T-helper 22 cell (primary cell): ENCODE data around the gene UTY.

Experiments used
- DNase-seq: peaks from one replicate; pipeline ENCODE4 v3.0.0-alpha.2; 2020; ENCODE audit warnings: low read depth

The UTY gene

DNA sequence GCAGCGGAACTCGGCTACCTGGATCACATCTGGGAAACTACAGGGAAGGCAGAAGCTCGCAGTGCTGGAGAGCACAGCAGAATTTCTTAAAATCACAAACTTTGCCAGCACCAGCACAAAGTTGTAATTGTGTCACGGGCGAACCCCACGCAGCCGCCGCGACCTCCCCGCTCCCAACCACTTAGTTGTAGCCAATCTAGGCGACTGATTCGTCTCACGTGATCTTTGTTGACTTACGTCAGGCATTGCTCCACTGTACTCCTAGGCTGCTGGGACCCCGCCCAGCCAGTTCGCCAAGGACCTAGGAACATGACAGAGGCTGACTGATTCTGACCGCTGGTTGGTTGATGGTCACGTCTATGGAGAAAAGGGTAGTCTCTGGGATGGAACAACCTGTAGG lies at the start of gene UTY:
TSS of gene UTY (minus strand) at position 206 of the 400 bp plus-strand sequence. CDS start 368 bp downstream, outside the sequence.
- DNase-seq = no peak

DNA sequence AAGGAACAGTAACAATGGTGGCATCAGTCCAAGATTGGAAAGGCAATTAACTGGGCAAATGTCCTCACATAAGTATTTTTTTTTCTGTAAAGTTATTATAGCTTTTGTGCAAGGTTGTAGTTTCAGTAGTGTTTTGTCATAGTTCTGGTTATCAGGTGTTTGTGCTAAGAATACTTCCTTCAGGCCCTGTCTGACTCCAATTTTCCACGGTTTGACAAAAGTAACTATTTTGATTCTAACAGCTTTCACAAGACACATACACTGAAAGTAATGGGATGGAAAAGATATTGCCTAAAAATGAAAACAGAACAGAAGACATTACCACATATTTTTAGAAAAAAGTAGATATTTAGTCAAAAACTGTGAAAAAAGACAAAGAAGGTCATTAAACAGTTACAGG lies 40.6 kb upstream of the UTY start:
- no peak for DNase-seq

DNA sequence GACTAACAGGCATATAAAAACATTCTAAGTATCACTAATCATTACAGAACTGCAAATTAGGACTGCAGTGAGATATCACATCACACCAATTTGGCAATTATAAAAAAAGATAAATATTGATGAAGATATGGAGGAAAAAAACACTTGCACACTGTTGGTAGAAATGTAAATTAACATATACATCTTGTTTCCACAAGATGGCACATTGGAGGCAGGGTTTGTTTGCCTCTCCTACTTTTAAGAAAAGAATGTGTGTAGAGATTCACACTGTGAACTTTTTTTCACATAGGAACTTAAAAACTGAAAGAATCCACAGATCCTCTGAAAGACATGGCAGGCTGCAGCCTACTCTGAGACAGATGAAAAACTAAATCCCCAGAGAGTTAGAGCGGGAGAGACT lies 21.4 kb upstream of the UTY start:
- DNase-seq = no peak

DNA sequence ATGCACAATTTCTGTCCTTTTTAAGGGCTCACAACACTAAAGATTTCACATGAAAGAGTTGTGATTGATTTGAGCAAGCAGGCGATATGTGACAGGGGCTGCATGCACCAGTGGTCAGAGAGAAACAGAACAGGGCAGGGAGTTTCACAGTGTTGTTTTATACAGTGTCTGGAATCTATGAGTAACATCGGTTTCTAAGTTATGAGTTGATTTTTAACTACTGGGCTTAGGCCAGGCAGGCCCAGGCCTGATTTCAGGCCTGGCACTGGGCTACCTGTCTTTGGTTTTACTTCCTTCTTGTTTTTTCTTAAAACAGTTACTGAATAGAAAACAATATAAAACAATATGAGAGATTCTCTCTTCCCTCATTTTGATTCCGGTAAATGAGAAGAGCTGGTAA lies 13.9 kb upstream of the UTY start:
- no peak for DNase-seq

DNA sequence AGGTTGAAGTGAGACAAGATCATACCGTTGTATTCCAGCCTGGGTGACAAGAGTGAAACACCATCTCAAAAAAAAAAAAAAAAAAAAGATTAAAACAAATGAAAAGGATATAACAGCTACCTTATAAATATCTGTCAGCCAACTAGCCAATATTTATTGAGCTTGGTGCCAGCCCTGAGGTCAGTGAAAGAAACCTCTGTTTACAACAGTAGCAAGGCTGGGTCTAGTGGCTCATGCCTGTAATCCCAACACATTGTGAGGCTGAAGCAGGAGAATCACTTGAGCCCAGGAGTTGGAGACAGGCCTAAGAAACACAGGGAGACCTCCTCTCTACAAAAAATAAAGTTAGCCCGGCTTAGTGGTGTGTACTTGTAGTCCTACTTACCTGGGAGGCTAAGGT lies 12.6 kb upstream of the UTY start:
- no peak for DNase-seq

DNA sequence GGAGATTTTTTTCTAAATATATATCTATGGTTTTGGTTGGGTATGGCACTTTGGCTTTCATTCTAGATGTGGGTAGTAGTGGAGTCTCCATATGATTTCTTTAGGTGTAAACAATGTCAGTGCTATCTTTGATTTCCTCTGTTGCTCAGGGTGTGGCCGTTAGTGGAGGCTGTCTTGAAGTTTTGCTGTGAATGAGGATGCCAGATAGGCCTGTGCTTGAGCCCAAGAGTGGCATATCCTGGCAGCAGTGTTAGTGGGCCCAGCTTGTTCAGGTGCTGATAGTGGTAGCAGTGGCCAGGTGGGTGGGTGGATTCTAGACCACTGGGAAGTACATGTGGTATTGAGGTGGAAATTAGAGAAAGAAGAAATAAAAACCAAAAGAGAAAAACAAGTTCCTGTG lies 8.9 kb upstream of the UTY start:
- no peak for DNase-seq

DNA sequence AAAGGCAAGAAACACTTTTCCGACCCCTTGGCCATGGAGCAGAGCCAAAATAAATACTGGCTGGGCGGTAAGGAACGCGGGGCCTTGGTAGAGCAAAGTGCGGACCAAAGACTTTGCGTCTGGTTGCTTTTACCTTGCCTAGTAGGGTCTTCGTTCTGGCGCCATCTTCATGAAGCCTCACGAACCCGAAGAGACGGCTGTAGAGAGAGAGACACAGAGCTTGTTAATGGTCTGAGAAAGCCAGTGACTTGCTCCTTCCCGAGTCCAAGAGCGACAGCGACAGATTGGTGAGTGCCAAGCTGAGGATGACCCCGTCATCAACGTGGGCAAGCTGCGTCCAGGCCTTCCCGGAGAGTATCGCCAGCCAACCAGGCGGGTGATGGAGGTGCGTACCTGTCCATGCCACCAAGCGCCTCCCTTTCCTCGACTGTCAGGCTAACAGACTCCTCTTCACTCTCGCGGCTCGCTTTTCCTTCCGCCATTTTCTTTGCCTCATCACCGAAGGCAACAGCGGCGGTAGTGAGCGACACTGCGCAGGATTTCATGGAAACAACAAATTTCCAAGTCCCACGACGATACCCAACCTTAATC lies 617 bp downstream of the UTY start:
- DNase-seq = no peak

DNA sequence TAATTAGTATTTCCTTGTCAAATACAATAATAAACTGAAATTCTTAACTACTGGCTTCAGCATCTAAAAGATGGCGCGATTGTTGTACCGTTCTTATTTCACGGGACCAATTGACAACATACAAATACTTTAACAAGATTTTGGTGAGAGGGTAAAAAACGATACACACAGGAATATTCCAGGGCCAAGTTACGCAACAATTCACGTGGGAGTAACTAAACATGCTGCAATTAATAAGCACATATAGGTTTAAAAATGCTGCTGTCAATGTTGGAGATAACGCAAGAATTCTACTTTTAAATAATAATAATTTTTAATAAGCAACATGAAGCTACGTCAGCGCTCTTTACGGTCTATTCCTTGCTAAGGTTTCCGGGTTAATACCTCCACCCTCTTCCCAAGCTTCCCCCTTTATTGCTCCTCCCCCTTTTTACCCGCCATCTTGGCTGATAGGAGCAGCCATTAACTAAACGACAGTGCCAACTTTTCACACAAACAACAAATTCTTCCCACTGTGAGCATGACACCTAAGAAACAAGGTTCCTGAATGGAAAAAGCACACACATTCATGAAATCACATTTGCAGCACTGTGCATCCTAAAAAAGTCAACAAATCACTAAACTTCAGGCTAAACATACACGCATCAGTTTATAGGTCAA lies 1.6 kb downstream of the UTY start:
- no peak for DNase-seq

DNA sequence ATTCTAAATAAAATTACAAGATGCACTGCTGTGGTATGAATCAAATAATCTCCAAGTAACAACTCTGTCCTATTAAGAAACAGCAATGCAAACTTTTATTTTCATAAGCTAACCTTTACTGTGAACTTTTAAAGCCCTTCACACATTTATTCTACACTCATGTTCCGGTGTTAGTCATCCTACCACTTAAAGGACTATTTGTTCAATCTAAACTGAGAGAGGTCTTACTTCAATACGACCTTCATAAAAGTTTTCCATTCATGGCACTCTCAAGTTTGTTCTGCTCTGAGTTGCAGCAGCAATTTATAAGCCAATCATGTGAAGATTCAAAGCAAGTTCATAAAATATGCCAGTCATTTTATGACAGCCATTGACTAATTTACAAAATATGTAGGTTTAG lies 4.8 kb downstream of the UTY start:
- DNase-seq = no peak

DNA sequence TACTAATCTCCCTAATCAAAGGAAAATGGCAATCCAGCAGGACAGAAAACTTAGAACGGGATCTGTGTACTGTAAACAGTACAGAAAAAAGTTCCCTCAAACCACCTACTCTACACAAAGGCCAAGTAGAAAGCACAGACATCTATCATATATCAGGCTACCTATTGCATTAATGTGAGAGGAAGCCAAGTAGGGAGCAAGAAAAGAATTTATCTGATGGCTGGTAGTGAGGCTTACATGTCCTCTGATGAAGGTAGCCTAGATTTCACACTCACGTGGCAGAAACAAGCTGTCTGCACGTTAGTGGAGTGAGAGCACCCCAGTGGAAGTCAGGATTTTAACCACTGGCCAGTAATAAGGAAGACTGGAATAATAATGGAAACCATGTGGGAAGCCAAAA lies 28.3 kb downstream of the UTY start:
- DNase-seq = no peak

DNA sequence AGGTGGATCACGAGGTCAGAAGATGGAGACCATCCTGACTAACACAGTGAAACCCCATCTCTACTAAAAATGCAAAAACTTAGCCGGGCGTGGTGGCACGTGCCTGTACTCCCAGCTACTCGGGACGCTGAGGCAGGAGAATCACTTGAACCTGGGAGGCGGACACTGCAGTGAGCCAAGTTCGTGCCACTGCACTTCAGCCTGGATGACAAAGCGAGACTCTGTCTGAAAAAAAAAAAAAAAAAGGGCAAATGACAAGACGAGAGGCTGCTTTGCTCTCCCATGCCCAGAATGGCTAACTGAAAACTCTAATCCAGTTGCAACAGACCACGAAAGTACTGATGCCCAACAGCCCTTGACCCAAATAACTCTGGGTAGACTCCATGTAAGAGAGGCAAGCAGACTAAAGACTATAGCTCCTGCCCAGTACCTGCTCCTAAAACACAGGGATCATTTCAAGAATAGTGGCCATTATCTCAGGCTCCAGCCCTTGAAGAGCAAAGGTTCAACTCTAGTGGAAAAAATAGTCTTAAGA lies 29.2 kb downstream of the UTY start:
- DNase-seq = no peak

DNA sequence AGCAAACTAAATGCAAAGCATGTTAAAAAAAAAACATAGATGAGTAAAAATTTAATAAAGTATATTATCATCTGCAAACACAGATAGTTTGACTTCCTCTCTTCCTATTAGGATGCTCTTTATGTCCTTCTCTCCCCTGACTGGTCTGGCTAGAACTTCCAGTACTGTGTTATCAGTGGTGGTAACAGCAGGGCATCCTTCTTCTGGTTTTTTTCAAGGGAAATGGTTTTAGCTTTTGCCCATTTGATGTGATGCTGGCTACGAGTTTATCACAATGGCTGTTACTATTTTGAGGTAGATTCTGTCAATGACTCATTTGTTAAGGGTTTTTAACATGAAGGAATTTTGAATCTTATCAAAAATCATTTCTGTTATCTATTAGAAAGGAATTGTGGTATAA lies 34.3 kb downstream of the UTY start:
- no peak for DNase-seq

DNA sequence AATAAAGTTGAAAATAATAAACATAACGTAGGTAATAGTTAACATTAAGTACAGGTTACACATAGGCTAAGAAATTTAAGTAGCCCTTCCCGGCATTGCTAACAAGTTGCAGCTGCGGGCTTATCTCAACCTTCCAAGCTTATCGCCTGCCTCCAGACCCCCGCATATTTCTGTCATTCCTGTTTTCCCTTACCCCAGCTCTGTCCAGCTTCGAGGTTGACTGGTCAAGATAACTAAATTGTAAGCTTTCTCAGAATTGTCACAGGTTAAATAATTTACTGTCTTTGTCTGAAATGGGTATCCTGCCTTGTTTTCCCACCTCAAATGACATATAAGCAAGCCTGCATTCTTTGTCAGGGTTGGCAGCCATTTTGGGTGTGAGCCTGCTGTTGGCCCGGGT lies 36.7 kb downstream of the UTY start:
- no peak for DNase-seq

DNA sequence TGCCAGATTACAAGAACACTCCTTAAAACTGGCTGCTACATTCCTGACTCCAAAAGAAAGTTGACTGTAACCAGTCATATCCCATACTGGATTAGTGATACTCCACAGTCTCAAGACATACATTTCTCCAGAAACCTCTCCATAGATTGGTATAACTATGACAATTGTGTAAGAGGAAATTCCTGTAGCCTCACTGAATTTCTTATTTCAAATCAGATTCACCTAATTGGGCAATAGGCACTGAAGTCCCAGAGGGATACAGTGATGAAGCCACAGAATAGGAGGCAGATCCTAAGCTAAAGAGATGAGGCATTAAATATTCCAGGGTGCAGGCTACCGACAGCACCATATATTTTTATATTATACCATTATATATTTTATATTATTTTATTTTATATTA lies 39.0 kb downstream of the UTY start:
- DNase-seq = no peak

DNA sequence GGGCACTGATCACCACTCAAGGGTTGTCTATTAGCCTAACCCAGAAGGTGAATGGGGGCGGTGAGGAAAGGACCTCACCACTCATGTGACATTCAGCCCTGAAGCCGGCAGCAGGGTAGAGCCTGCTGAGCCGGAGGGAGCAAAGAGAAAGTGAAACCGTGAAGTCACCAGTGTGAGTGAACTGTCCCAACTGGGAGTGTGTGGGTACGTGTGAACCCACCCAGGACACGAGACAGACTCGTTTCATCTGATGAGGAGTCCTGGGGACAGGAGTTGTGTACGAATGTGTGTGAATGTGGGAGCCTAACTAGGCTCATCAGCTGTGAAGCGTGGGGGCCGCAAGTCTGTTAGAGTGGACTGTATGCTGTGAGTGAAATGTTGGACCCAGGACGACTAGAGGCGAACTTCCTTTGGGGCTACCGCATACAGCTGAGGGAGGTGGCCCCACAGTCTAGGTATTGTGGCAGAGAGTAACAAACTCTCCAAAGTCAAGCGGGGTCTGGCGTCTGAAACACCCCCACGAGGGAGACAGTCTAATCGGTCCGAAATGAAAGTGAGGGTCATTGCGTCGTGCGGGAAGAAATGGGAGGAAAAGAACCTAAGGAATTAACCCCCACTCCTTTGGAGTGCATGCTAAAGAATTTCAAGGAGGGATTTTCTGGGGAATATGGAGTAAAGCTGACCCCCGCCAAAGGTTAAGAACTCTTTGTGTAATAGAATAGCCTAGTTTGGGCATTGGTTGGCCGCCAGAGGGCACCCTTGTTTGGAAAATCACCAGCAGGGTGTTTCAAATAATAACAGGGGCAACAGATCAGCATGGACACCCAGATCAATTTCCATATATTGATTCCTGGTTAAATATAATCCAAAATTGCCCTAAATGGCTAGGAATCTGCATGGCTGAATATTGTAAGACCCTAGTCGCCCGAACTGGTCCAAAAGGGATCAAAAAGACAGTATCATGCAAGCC lies 43.6 kb downstream of the UTY start:
- DNase-seq = no peak

DNA sequence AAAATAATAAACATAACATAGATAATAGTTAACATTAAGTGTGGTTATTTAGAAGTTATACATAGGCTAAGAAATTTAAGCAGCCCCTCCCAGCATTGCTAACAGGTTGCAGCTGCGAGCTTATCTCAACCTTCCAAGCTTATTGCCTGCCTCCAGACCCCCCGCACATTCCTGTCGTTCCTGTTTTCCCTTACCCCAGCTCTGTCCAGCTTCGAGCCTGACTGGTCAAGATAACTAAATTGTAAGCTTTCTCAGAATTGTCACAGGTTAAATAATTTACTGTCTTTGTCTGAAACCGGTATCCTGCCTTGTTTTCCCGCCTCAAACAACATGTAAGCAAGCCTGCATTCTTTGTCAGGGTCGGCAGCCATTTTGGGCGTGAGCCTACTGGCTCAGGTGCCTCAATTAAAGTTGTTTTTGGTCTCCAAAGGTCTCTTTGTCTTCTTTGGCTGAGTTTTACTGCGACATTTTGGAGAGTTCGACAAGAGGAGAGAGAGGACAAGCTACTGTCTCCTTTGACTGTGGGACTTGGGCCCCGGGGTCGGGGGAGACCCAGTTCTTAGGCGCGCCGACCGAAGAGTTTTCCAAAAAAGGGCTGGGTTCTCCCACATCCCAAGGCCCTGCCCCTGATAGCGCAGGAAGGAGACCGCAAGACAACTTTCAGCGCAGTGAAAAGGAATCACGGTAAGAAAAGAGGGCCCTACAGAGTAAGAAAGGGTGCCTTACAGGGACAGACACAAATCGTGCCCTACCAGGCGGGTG lies 44.4 kb downstream of the UTY start:
- DNase-seq = no peak

DNA sequence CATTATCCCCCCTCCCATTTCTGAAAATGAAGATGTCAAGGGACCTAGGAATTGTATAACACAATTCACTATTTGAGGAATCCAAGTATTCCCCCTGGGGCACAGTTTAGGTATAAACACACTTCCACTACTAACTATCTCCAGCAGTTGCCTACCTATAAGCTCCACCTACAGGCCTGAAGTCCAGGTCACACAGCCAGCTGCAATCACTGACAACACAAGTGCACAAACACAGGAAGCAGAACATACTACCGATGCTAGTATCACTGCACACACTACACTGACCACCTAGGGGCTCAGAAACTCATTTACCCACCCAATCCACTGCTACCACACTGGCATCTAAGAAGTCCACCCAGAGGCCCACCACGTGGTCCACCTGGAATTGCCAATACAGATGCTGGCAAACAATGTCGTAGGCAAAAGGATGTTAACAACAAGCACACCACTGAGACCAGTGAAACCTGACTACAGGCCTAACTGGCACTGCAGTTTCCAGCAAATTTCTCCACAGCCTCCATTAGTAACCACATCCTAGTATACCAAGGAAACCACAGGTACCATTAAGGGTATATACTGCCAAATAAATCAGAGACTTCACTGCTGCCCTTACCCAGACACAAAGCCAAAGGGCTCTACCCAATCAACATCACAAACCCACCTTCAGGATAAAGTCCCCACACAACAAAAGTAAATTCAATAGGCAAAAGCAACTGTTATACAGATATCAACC lies 47.4 kb downstream of the UTY start:
- no peak for DNase-seq

DNA sequence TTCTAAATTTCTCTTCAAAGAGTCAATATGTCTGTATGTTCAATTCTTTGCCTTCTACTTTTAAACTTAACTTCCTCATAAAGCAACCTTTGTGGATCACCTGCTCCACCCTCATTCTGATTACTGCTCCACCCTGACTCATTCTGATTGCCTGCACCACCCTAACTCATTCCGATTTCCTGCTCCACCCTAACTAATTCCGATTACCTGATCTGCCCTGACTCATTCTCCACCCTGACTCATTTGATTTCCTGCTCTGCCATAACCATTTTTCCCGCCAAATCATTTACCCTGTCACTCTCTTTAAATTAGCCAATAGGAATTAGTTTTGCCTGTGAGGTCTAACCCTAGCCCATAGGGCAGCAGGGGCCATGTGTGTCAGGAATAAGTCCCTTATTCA lies 50.3 kb downstream of the UTY start:
- no peak for DNase-seq

DNA sequence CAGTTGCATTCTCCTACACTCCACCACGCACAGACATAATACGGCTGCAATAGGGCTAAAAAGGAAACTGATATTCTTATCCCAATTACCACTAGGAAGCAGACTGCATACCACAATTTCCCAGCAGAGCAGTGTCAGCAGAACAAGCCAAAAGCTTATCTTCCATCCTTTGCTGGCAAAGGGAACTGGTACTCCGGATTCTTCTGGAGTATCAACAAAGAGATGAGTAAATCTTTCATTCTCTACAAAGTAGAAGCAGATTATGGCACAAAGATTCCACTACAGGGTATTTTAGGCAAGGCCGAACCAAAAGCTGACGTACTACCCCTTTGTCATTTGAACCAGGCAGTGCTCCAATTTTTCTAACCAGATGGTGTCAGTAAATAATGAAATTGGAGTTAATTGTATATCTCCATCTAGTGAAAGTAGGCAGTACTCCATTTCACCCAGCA lies 56.5 kb downstream of the UTY start:
- no peak for DNase-seq

DNA sequence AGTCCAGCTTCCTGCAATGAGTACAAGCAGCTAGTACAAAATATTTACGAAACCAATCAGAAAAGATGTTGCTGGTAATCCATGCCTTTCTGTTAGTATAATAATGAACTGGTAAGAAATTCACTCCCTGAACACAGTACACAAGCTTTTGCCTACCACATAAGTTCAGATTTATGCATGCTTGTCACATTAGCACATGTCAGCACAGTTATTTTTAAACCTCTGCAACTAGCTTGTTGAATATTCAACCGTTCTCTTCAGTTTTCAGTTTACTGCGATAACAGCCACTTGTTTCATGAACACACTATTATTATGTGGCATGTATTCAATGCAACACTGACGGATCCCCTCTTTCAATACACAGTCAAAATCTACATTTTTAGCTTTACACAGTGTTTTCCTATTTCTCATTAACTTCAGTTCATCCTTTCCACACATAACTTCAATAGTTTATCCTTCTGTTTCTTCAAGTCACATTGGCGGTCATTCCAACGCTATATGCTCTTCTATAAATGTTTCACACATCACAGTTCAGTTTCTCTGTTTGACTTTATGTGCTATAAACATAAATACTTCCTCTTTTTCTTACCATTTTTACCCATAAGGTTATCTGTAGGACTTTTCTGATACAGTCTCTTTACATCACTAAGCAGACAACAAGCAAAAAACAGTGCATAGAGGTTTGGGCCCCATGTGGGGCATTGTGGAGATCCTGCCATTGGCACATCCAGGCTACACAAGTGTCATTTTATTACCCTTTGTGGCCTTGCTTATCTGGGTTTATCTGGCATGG lies 62.8 kb downstream of the UTY start:
- DNase-seq = no peak

DNA sequence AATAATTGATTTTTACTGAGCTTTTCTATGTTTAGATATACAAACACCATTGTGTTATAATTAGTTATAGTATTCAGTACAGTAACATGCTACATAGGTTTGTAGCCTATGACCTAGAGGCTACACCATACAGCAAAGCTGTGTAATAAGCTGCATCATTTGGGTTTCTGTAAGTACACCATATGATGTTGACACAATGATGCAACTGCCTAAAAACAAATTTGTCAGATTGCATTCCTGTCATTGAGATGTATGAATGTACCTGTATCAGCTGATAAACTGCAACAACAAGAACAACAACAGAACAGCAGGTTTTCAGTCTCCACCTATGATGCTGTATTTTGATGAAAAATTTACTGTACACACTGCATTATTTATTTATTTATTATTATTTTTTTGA lies 64.3 kb downstream of the UTY start:
- DNase-seq = no peak
